H1 (cell line): Measurements from ENCODE around the gene TTC28. TPM values are rescaled to one million over a fixed set of nuclear protein-coding genes. Genes with fewer than 3 reads are reported as not detected.

Experiments used
- CTCF ChIA-PET: fragments of 300-600 bp; sonication (Branson Sonifier 250); formaldehyde crosslinking; loops from one replicate; lab custom pipeline; 2021; ENCODE audit not compliant: partially characterized antibody; lab: Charles Lee
- POLR2A ChIA-PET: fragments of 300-600 bp; sonication (Branson Sonifier 250); formaldehyde crosslinking; loops from one replicate; lab custom pipeline; 2021; ENCODE audit warnings: inconsistent platforms; ENCODE audit not compliant: partially characterized antibody; lab: Charles Lee
- DNase-seq, 2 experiments: peaks; one replicate each; pipeline versions ENCODE4 v3.0.0 to v3.0.0-alpha.2; 2010 to 2022; ENCODE audit warnings: low spot score in 2 of 2, low read depth in 1 of 2, mixed read lengths in 1 of 2
- FAIRE-seq: peaks from 2 replicates; lab custom pipeline; 2011; peaks lifted over from hg19 to GRCh38; lab: Jason Lieb, UNC
- H2AFZ ChIP-seq: 2 replicates; pipeline ENCODE4 v1.8.1; 2012; ENCODE audit warnings: low read length, inconsistent platforms
- H2AK5ac ChIP-seq: 2 replicates; pipeline ENCODE4 v1.6.1; 2013; ENCODE audit warnings: low read depth, low read length
- H2BK120ac ChIP-seq: replicated peaks from 2 replicates; pipeline ENCODE3; 2013; ENCODE audit warnings: low read depth, low read length, inconsistent platforms
- H2BK12ac ChIP-seq: 2 replicates; pipeline ENCODE4 v1.6.1; 2013; ENCODE audit warnings: low read depth, low read length
- H2BK15ac ChIP-seq: 2 replicates; pipeline ENCODE4 v1.6.1; 2013; ENCODE audit warnings: low read length
- H2BK20ac ChIP-seq: 2 replicates; pipeline ENCODE4 v1.6.1; 2013; ENCODE audit warnings: low read length
- H2BK5ac ChIP-seq: 2 replicates; pipeline ENCODE4 v1.6.1; 2013; ENCODE audit warnings: low read depth, low read length
- H3K14ac ChIP-seq: 2 replicates; pipeline ENCODE4 v1.6.1; 2013; ENCODE audit warnings: inconsistent platforms; ENCODE audit not compliant: insufficient read length
- H3K18ac ChIP-seq: 2 replicates; pipeline ENCODE4 v1.6.1; 2013; ENCODE audit warnings: low read length; ENCODE audit errors: extremely low read depth
- H3K23ac ChIP-seq: 2 replicates; pipeline ENCODE4 v1.6.1; 2013; ENCODE audit warnings: inconsistent platforms; ENCODE audit not compliant: insufficient read length
- H3K23me2 ChIP-seq: 2 replicates; pipeline ENCODE4 v1.6.1; 2013; ENCODE audit warnings: low read depth, low read length
- H3K27ac ChIP-seq: 2 replicates; pipeline ENCODE4 v1.6.1; 2011; ENCODE audit warnings: low read depth, low read length, inconsistent platforms
- H3K27me3 ChIP-seq, 4 experiments: replicated peaks in 1 of 4; 1 replicate in 1 of 4; 2 replicates in 3 of 4; pipeline versions ENCODE4 v1.6.1 to v1.8.1; 2011 to 2013; ENCODE audit warnings: low read length in 3 of 4, mild to moderate bottlenecking in 3 of 4, inconsistent platforms in 2 of 4, mixed read lengths in 2 of 4, moderate library complexity in 1 of 4; ENCODE audit not compliant: control insufficient read depth in 3 of 4, insufficient read depth in 3 of 4; ENCODE audit errors: extremely low read depth in 1 of 4
- H3K36me3 ChIP-seq, 4 experiments: 2 replicates each; pipeline versions ENCODE4 v1.6.1 to v1.8.1; 2011 to 2013; ENCODE audit warnings: mild to moderate bottlenecking in 4 of 4, low read length in 3 of 4, moderate library complexity in 2 of 4, control low read depth in 1 of 4, inconsistent platforms in 1 of 4; ENCODE audit not compliant: insufficient read depth in 4 of 4, control insufficient read depth in 2 of 4
- H3K4ac ChIP-seq: replicated peaks from 2 replicates; pipeline ENCODE3; 2013; ENCODE audit warnings: low read length, low read depth, mixed read lengths, inconsistent platforms; ENCODE audit not compliant: insufficient read length
- H3K4me1 ChIP-seq, 4 experiments: replicated peaks in 1 of 4; 1 replicate in 1 of 4; 2 replicates in 3 of 4; pipeline versions ENCODE4 v1.6.1 to v1.8.1; 2011 to 2013; ENCODE audit warnings: low read length in 3 of 4, inconsistent platforms in 2 of 4, mixed read lengths in 1 of 4; ENCODE audit not compliant: insufficient read depth in 4 of 4, control insufficient read depth in 3 of 4
- H3K4me2 ChIP-seq, 2 experiments: 2 replicates each; pipeline versions ENCODE4 v1.6.1 to v1.8.1; 2011 to 2013; ENCODE audit warnings: low read depth in 2 of 2, low read length in 2 of 2, control low read depth in 1 of 2, inconsistent platforms in 1 of 2, mild to moderate bottlenecking in 1 of 2; ENCODE audit not compliant: insufficient read depth in 1 of 2
- H3K4me3 ChIP-seq, 4 experiments: fragments of 200-600, 300-600 bp in 1 of 4; sonication (generic), shearing (Covaris generic), sonication (Bioruptor Twin) in 1 of 4; 2 replicates each; pipeline versions ENCODE4 v1.5.1 to v1.8.1; 2011 to 2016; ENCODE audit warnings: low read length in 4 of 4, low read depth in 3 of 4, control low read depth in 2 of 4, inconsistent platforms in 2 of 4, mild to moderate bottlenecking in 2 of 4, mixed read lengths in 1 of 4, moderate library complexity in 1 of 4; ENCODE audit not compliant: insufficient read depth in 2 of 4; ENCODE audit errors: extremely low read depth in 1 of 4
- H3K56ac ChIP-seq: replicated peaks from 2 replicates; pipeline ENCODE3; 2013; ENCODE audit warnings: low read depth, mild to moderate bottlenecking, mixed read lengths, low read length, inconsistent platforms; ENCODE audit not compliant: insufficient read length
- H3K79me1 ChIP-seq: 2 replicates; pipeline ENCODE4 v1.6.1; 2013; ENCODE audit warnings: low read depth, low read length, control low read depth
- H3K79me2 ChIP-seq, 2 experiments: 2 replicates each; pipeline versions ENCODE4 v1.6.1 to v1.8.1; 2012 to 2013; ENCODE audit warnings: low read length in 2 of 2, mild to moderate bottlenecking in 2 of 2, inconsistent platforms in 1 of 2; ENCODE audit not compliant: insufficient read depth in 2 of 2, control insufficient read depth in 1 of 2
- H3K9ac ChIP-seq, 4 experiments: replicated peaks in 1 of 4; 1 replicate in 1 of 4; 2 replicates in 3 of 4; pipeline versions ENCODE4 v1.6.1 to v1.8.1; 2011 to 2013; ENCODE audit warnings: low read depth in 3 of 4, low read length in 3 of 4, control low read depth in 2 of 4, mild to moderate bottlenecking in 2 of 4, moderate library complexity in 2 of 4, inconsistent platforms in 1 of 4; ENCODE audit errors: extremely low read depth in 1 of 4
- H3K9me3 ChIP-seq, 2 experiments: 2 replicates each; pipeline versions ENCODE4 v1.6.1 to v1.8.1; 2012 to 2013; ENCODE audit warnings: mild to moderate bottlenecking in 2 of 2, moderate library complexity in 2 of 2, control low read depth in 1 of 2, inconsistent platforms in 1 of 2, low read depth in 1 of 2, low read length in 1 of 2, mixed read lengths in 1 of 2; ENCODE audit not compliant: insufficient read depth in 2 of 2
- H4K20me1 ChIP-seq, 2 experiments: replicated peaks in 1 of 2; 2 replicates each; pipeline versions ENCODE3 to v1.8.1; 2011 to 2013; ENCODE audit warnings: inconsistent platforms in 2 of 2, low read length in 2 of 2, mild to moderate bottlenecking in 1 of 2; ENCODE audit not compliant: insufficient read depth in 2 of 2, control insufficient read depth in 1 of 2
- H4K5ac ChIP-seq: 2 replicates; pipeline ENCODE4 v1.6.1; 2013; ENCODE audit warnings: low read length, low read depth, mixed read lengths, inconsistent platforms; ENCODE audit not compliant: insufficient read length
- H4K8ac ChIP-seq: 2 replicates; pipeline ENCODE4 v1.8.0; 2013; ENCODE audit warnings: mild to moderate bottlenecking, moderate library complexity, low read length, inconsistent platforms; ENCODE audit not compliant: insufficient read depth; ENCODE audit errors: extremely low read depth
- H4K91ac ChIP-seq: replicated peaks from 2 replicates; pipeline ENCODE3; 2013; ENCODE audit warnings: low read length, mixed read lengths, inconsistent platforms; ENCODE audit not compliant: insufficient read length
- ATF2 ChIP-seq: IDR thresholded peaks from 2 replicates; pipeline ENCODE4 v1.6.1; 2012; ENCODE audit warnings: low read length, inconsistent platforms
- BACH1 ChIP-seq: IDR thresholded peaks from 2 replicates; pipeline ENCODE4 v1.6.1; 2012; ENCODE audit warnings: low read length, improper control_type of control experiment
- CHD1 ChIP-seq: IDR thresholded peaks from 2 replicates; pipeline ENCODE4 v1.6.1; 2012; ENCODE audit warnings: low read depth, low read length, improper control_type of control experiment
- GTF2F1 ChIP-seq: IDR thresholded peaks from 2 replicates; pipeline ENCODE4 v1.6.1; 2012; ENCODE audit warnings: low read depth, low read length, improper control_type of control experiment, borderline replicate concordance
- HDAC2 ChIP-seq, 2 experiments: fragments of 300-600 bp in 1 of 2; sonication (generic) in 1 of 2; IDR thresholded peaks; 2 replicates each; pipeline ENCODE4 v1.6.1; 2011 to 2012; ENCODE audit warnings: low read depth in 2 of 2, low read length in 2 of 2, mild to moderate bottlenecking in 2 of 2, moderate library complexity in 2 of 2, borderline replicate concordance in 1 of 2, inconsistent platforms in 1 of 2
- JUN ChIP-seq: IDR thresholded peaks from 2 replicates; pipeline ENCODE4 v1.6.1; 2011; ENCODE audit warnings: low read depth, mild to moderate bottlenecking, improper control_type of control experiment, low read length
- MAFK ChIP-seq: IDR thresholded peaks from 2 replicates; pipeline ENCODE4 v1.6.1; 2012; ENCODE audit warnings: low read depth, mild to moderate bottlenecking, improper control_type of control experiment, low read length
- RBBP5 ChIP-seq: IDR thresholded peaks from 2 replicates; pipeline ENCODE4 v1.7.1; 2012; ENCODE audit warnings: low read depth, mild to moderate bottlenecking, inconsistent platforms, low read length, moderate library complexity, borderline replicate concordance
- RXRA ChIP-seq: IDR thresholded peaks from 2 replicates; pipeline ENCODE4 v1.6.1; 2011; ENCODE audit warnings: low read depth, mild to moderate bottlenecking, low read length, moderate library complexity; ENCODE audit not compliant: insufficient read depth
- SP2 ChIP-seq: IDR thresholded peaks from 2 replicates; pipeline ENCODE4 v1.6.1; 2012; ENCODE audit warnings: mild to moderate bottlenecking, low read length, inconsistent platforms
- WGBS, 2 experiments: shearing (Covaris generic) in 1 of 2; methylation state at CpG; one replicate each; pipeline versions ENCODE4 v1.1.6 to v1.1.7; 2013 to 2015; ENCODE audit warnings: low lambda C conversion rate in 2 of 2, mixed read lengths in 2 of 2, inconsistent platforms in 1 of 2, low coverage in 1 of 2, missing lambda C conversion rate in 1 of 2; ENCODE audit not compliant: insufficient replicate concordance in 2 of 2, insufficient coverage in 1 of 2, insufficient read length in 1 of 2; ENCODE audit errors: extremely low coverage in 1 of 2, missing lambda C conversion rate in 1 of 2; 5-methylcytosine and 5-hydroxymethylcytosine counted together
- polyA plus RNA-seq, 7 experiments: library from polyadenylated mRNA; depleted of rRNA in 3 of 7; stranded (reverse) in 5 of 7; unstranded in 2 of 7; fragments of >200 nt in 5 of 7; fragments of 200-250 nt in 2 of 7; gene quantifications; 1 replicate in 5 of 7; 2 replicates in 1 of 7; 4 replicates in 1 of 7; pipeline versions ENCODE4 v1.2.1 to v1.2.3, GENCODE V29; 2011 to 2013; ENCODE audit warnings: missing spikeins in 2 of 7, mixed read lengths in 2 of 7
- total RNA-seq: library from RNA; stranded (reverse); fragmentation: NEBNext Ultra II Directional; extraction: Animal tissue kit (Norgen Biotek cat#: 25700); gene quantifications from 2 replicates; pipeline ENCODE4 v1.2.1, GENCODE V29; 2021
- TF ChIP-seq, protein P1 (sequence below): IDR thresholded peaks from 2 replicates; pipeline ENCODE4 v1.6.1; 2012; ENCODE audit warnings: inconsistent platforms

The TTC28 gene
- total and polyA plus RNA-seq, 2 of the 8 experiments (the other 6 are each of a cell fraction or from before 2014, with no cell fraction given) = 2.6 to 12.6 TPM

- Histone ChIP-seq H3K4me1 (peaks cover 0 to 9% (median 6%) of the 10 kb centered on the region in 4 experiments; a peak in 3 of 7 replicates), H3K79me2 (no peaks in the 10 kb centered on the region), H4K91ac (no peak overlapping the region), H3K4me3 (no peak overlapping the region), H3K27me3 (no peaks in the 10 kb centered on the region), H2BK12ac (no peak overlapping the region), H2AK5ac (no peak overlapping the region), H3K9me3 (no peaks in the 10 kb centered on the region), H3K18ac (no peak overlapping the region), H2BK20ac (no peak overlapping the region), H3K14ac (no peak overlapping the region), H3K79me1 (no peaks in the 10 kb centered on the region), H2BK5ac (no peak overlapping the region), H3K23me2 (no peaks in the 10 kb centered on the region), H3K23ac (no peak overlapping the region), H3K56ac (no peak overlapping the region), H4K8ac (no peak overlapping the region), H3K36me3 (no peaks in the 10 kb centered on the region), H3K4ac (no peak overlapping the region), H3K9ac (no peak overlapping the region), H2AFZ (no peak overlapping the region), H2BK15ac (no peak overlapping the region), H3K27ac (no peak overlapping the region), H2BK120ac (no peak overlapping the region), H4K20me1 (no peaks in the 10 kb centered on the region), H3K4me2 (no peak overlapping the region), H4K5ac (no peak overlapping the region)
- DNase-seq = no peak
- no peak for FAIRE-seq
- WGBS, 2 experiments = 89% methylated on average over 6 of the region's 6 CpGs; no CpG with 5 or more reads in 1 of the 2 experiments
- POLR2A ChIA-PET = no interaction called here
- CTCF ChIA-PET = interaction anchor here (0.6 to 0.7 kb wide), 2 partner anchors 206 to 670 kb away, joined by 3 to 4 read pairs; no protein-coding TSS in a partner anchor
- TF ChIP-seq CHD1 = no peak
- TF ChIP-seq GTF2F1 = no peak
- TF ChIP-seq MAFK = no peak
- no peak for TF ChIP-seq ATF2
- TF ChIP-seq RXRA = no peak
- no peak for TF ChIP-seq BACH1
- no peak for TF ChIP-seq JUN
- TF ChIP-seq SP2 = no peak
- TF ChIP-seq, protein P1, sequence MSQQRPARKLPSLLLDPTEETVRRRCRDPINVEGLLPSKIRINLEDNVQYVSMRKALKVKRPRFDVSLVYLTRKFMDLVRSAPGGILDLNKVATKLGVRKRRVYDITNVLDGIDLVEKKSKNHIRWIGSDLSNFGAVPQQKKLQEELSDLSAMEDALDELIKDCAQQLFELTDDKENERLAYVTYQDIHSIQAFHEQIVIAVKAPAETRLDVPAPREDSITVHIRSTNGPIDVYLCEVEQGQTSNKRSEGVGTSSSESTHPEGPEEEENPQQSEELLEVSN = no peak
- TF ChIP-seq RBBP5 = no peak
- no peak for TF ChIP-seq HDAC2 (IDR thresholded peaks at IDR 0.05; ENCODE audit: borderline replicate concordance in 1 of 2, low read depth in 2 of 2, low read length in 2 of 2)
Observed at GRCh38 chr22:28148816-28149465, 530.7 kb downstream of the TTC28 start.
